ENCODE measurements around the gene MEGF9.
"Not testable (repeated sequence)": the region's sequence is repeated elsewhere in the genome, so short reads cannot be mapped to it uniquely, and the experiment has no call there.

The MEGF9 gene

GRCh38 chr9:120714088-120714845 is at the start of gene MEGF9:
MEGF9 (minus strand) TSS chr9:120714470; CDS start chr9:120714358, 112 bp downstream.
- peak; percentile 89 for DNase-seq

- DNase-seq: no peak
These were observed 46.7 kb upstream of the MEGF9 start for GRCh38 chr9:120761006-120761405.

GRCh38 chr9:120759755-120760400 is 45.6 kb upstream of the MEGF9 start:
- DNase-seq: no peak

GRCh38 chr9:120758544-120758943 is 44.3 kb upstream of the MEGF9 start:
- no peak for DNase-seq

- no peak for DNase-seq
These were observed 43.0 kb upstream of the MEGF9 start for GRCh38 chr9:120757026-120757913.

GRCh38 chr9:120756531-120756930 is 42.3 kb upstream of the MEGF9 start:
- DNase-seq: no peak

GRCh38 chr9:120755810-120756434 is 41.7 kb upstream of the MEGF9 start:
- peak; percentile 22 for DNase-seq

- DNase-seq: no peak
These were observed 40.8 kb upstream of the MEGF9 start for GRCh38 chr9:120755044-120755443.

- no peak for DNase-seq
These were observed 36.2 kb upstream of the MEGF9 start for GRCh38 chr9:120750421-120750820.

GRCh38 chr9:120746366-120746765 is 32.1 kb upstream of the MEGF9 start:
- not testable (repeated sequence) for DNase-seq

- DNase-seq: no peak
These were observed 31.0 kb upstream of the MEGF9 start for GRCh38 chr9:120745278-120745677.

GRCh38 chr9:120742951-120743416 is 28.7 kb upstream of the MEGF9 start:
- peak; percentile 38 for DNase-seq

- DNase-seq: no peak
These were observed 27.4 kb upstream of the MEGF9 start for GRCh38 chr9:120741701-120742100.

GRCh38 chr9:120741191-120741590 is 26.9 kb upstream of the MEGF9 start:
- no peak for DNase-seq

GRCh38 chr9:120740132-120740531 is 25.9 kb upstream of the MEGF9 start:
- no peak for DNase-seq

GRCh38 chr9:120737416-120738165 is 23.3 kb upstream of the MEGF9 start:
- DNase-seq: no peak

GRCh38 chr9:120736881-120737280 is 22.6 kb upstream of the MEGF9 start:
- DNase-seq: no peak

- no peak for DNase-seq
These were observed 21.3 kb upstream of the MEGF9 start for GRCh38 chr9:120735415-120736126.

- no peak for DNase-seq
These were observed 20.5 kb upstream of the MEGF9 start for GRCh38 chr9:120734607-120735410.

- DNase-seq: peak; percentile 77
These were observed 18.9 kb upstream of the MEGF9 start for GRCh38 chr9:120733190-120733589.
